Measurements from ENCODE around the gene PRKD1.

PRKD1 gene

GRCh38 chr14:29654901-29655550, 272.6 kb downstream of the PRKD1 start:
- intact Hi-C loops (cut with DNase I), result no loop called here
- DNase-seq, result no peak

GRCh38 chr14:29653303-29653702, 274.3 kb downstream of the PRKD1 start:
- intact Hi-C loops (cut with DNase I), result no loop called here
- DNase-seq, result no peak

- intact Hi-C loops (cut with DNase I), result no loop called here
- DNase-seq, result no peak
Observed at GRCh38 chr14:29652571-29652970, 275.1 kb downstream of the PRKD1 start.

- DNase-seq, result no peak
Observed at GRCh38 chr14:29650554-29651269, 276.9 kb downstream of the PRKD1 start.

GRCh38 chr14:29649170-29649569, 278.5 kb downstream of the PRKD1 start:
- no peak for DNase-seq
- intact Hi-C loops (cut with DNase I), result no loop called here

More at GRCh38 chr14:29650554-29651269, 276.9 kb downstream of the PRKD1 start:
- intact Hi-C loops (cut with DNase I), result no loop called here

GRCh38 chr14:29648045-29648444, 279.6 kb downstream of the PRKD1 start:
- no peak for DNase-seq
- intact Hi-C loops (cut with DNase I), result no loop called here

- intact Hi-C loops (cut with DNase I), result no loop called here
- no peak for DNase-seq
Observed at GRCh38 chr14:29645117-29645516, 282.5 kb downstream of the PRKD1 start.

- DNase-seq, result peak in 1 of 42 donors; percentile 30
- intact Hi-C loops (cut with DNase I), result no loop called here
Observed at GRCh38 chr14:29643433-29644211, 284.0 kb downstream of the PRKD1 start.

GRCh38 chr14:29637411-29637810, 290.2 kb downstream of the PRKD1 start:
- DNase-seq, result peak in 40 of 42 donors; percentile 8 to 86 (median 63)
- intact Hi-C loops (cut with DNase I), result no loop called here

- intact Hi-C loops (cut with DNase I), result no loop called here
- DNase-seq, result no peak
Observed at GRCh38 chr14:29636870-29637269, 290.8 kb downstream of the PRKD1 start.

- DNase-seq, result no peak
- intact Hi-C loops (cut with DNase I), result no loop called here
Observed at GRCh38 chr14:29630566-29631160, 297.0 kb downstream of the PRKD1 start.

- intact Hi-C loops (cut with DNase I), result no loop called here
- no peak for DNase-seq
Observed at GRCh38 chr14:29629839-29630238, 297.8 kb downstream of the PRKD1 start.

- intact Hi-C loops (cut with DNase I), result no loop called here
- peak in 23 of 42 donors; percentile 4 to 72 (median 31) for DNase-seq
Observed at GRCh38 chr14:29627137-29627536, 300.5 kb downstream of the PRKD1 start.

- intact Hi-C loops (cut with DNase I), result no loop called here
- no peak for DNase-seq
Observed at GRCh38 chr14:29618323-29619067, 309.2 kb downstream of the PRKD1 start.

- intact Hi-C loops (cut with DNase I), result no loop called here
- DNase-seq, result no peak
Observed at GRCh38 chr14:29616922-29617321, 310.7 kb downstream of the PRKD1 start.

- DNase-seq, result no peak
- intact Hi-C loops (cut with DNase I), result no loop called here
Observed at GRCh38 chr14:29608861-29609260, 318.8 kb downstream of the PRKD1 start.

- intact Hi-C loops (cut with DNase I), result no loop called here
- no peak for DNase-seq
Observed at GRCh38 chr14:29607169-29607568, 320.5 kb downstream of the PRKD1 start.

GRCh38 chr14:29603696-29604095, 324.0 kb downstream of the PRKD1 start:
- intact Hi-C loops (cut with DNase I), result no loop called here
- no peak for DNase-seq

GRCh38 chr14:29601616-29602015, 326.0 kb downstream of the PRKD1 start:
- no peak for DNase-seq

More at GRCh38 chr14:29601616-29602015, 326.0 kb downstream of the PRKD1 start:
- intact Hi-C loops (cut with DNase I), result no loop called here

Data from head of caudate nucleus (tissue), 42 donors.